Measurements from ENCODE around the gene IQCK.

The IQCK gene

GRCh38 chr16:19701091-19701490, 17.0 kb upstream of the IQCK start:
- H3K27me3 ChIP-seq (ENCODE audit: low read depth, low read length), result no peaks in the 10 kb centered on the region
- H3K9me3 ChIP-seq (ENCODE audit: control insufficient read depth in 1 of 2, low read length in 2 of 2), result no peaks in the 10 kb centered on the region
- peaks cover 20 to 24% of the 10 kb centered on the region in 2 donors for H3K4me1 ChIP-seq (ENCODE audit: control insufficient read depth in 1 of 2, insufficient read depth in 2 of 2, low read length in 2 of 2)
- peaks cover 22 to 60% of the 10 kb centered on the region in 2 donors for H3K36me3 ChIP-seq (ENCODE audit: control insufficient read depth in 1 of 2, insufficient read depth in 2 of 2, low read length in 2 of 2)
- H3K4me3 ChIP-seq (ENCODE audit: low read depth in 1 of 2, low read length in 2 of 2), result no peak overlapping the region
- no peak overlapping the region for H3K27ac ChIP-seq (ENCODE audit: low read length)

DNA sequence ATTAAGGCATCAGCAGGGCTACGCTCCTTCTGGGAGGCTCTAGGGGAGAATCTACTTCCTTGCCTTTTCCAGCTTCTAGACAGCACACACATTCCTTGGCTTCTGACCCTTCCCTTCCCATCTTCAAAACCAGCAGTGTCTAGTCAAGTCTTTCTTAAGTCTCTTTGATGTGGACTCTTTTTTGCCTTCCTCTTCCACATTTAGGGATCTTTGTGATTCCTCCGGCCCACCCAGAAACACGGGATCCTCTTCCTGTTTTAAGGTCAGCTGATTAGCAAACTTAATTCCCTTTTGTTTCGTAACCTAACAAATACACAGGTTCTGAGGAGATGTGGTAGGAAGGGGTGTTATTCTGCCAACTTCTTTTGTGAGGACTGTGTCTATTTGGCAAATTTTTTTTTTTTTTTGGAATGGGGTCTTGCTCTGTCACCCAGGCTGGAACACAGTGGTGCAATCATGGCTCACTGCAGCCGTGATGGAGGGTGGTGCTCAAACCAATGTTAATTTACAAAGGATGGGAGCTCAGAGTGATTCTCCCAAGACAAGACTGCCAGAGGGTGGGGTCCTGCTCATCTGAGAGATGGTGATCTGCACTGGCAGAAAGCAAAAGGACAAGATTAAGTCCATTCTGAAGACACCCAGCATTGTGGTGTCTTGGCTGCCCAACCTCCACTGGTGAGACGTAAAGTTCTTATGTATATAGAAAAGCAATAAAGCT, 14.7 kb upstream of the IQCK start:
- peak overlapping the region; percentile 16 for H3K27ac ChIP-seq (ENCODE audit: low read length)
- H3K27me3 ChIP-seq (ENCODE audit: low read depth, low read length), result no peaks in the 10 kb centered on the region
- H3K4me1 ChIP-seq (ENCODE audit: control insufficient read depth in 1 of 2, insufficient read depth in 2 of 2, low read length in 2 of 2), result peaks cover 13 to 16% of the 10 kb centered on the region in 2 donors
- H3K9me3 ChIP-seq (ENCODE audit: control insufficient read depth in 1 of 2, low read length in 2 of 2), result no peaks in the 10 kb centered on the region
- H3K4me3 ChIP-seq (ENCODE audit: low read depth in 1 of 2, low read length in 2 of 2), result no peak overlapping the region
- H3K36me3 ChIP-seq (ENCODE audit: control insufficient read depth in 1 of 2, insufficient read depth in 2 of 2, low read length in 2 of 2), result peaks cover 25 to 63% of the 10 kb centered on the region in 2 donors

- Histone ChIP-seq H3K9me3 (ENCODE audit: control insufficient read depth in 1 of 2, low read length in 2 of 2) (no peaks in the 10 kb centered on the region), H3K27ac (ENCODE audit: low read length) (peak overlapping the region; percentile 4), H3K4me3 (ENCODE audit: low read depth in 1 of 2, low read length in 2 of 2) (no peak overlapping the region), H3K27me3 (ENCODE audit: low read depth, low read length) (no peaks in the 10 kb centered on the region), H3K4me1 (ENCODE audit: control insufficient read depth in 1 of 2, insufficient read depth in 2 of 2, low read length in 2 of 2) (peaks cover 13 to 16% of the 10 kb centered on the region in 2 donors), H3K36me3 (ENCODE audit: control insufficient read depth in 1 of 2, insufficient read depth in 2 of 2, low read length in 2 of 2) (peaks cover 36 to 63% of the 10 kb centered on the region in 2 donors)
Measured at GRCh38 chr16:19704321-19705145, 13.5 kb upstream of the IQCK start.

- H3K9me3 ChIP-seq (ENCODE audit: control insufficient read depth in 1 of 2, low read length in 2 of 2), result no peaks in the 10 kb centered on the region
- H3K27ac ChIP-seq (ENCODE audit: low read length), result peak overlapping the region; percentile 4
- H3K4me3 ChIP-seq (ENCODE audit: low read depth in 1 of 2, low read length in 2 of 2), result no peak overlapping the region
- peaks cover 37 to 65% of the 10 kb centered on the region in 2 donors for H3K36me3 ChIP-seq (ENCODE audit: control insufficient read depth in 1 of 2, insufficient read depth in 2 of 2, low read length in 2 of 2)
- H3K27me3 ChIP-seq (ENCODE audit: low read depth, low read length), result no peaks in the 10 kb centered on the region
- H3K4me1 ChIP-seq (ENCODE audit: control insufficient read depth in 1 of 2, insufficient read depth in 2 of 2, low read length in 2 of 2), result peaks cover 10 to 11% of the 10 kb centered on the region in 2 donors
Measured at GRCh38 chr16:19705146-19705501, 12.9 kb upstream of the IQCK start.

- Histone ChIP-seq H3K4me1 (ENCODE audit: control insufficient read depth in 1 of 2, insufficient read depth in 2 of 2, low read length in 2 of 2) (peaks cover 2 to 4% of the 10 kb centered on the region in 2 donors), H3K27ac (ENCODE audit: low read length) (no peak overlapping the region), H3K9me3 (ENCODE audit: control insufficient read depth in 1 of 2, low read length in 2 of 2) (no peaks in the 10 kb centered on the region), H3K27me3 (ENCODE audit: low read depth, low read length) (no peaks in the 10 kb centered on the region), H3K4me3 (ENCODE audit: low read depth in 1 of 2, low read length in 2 of 2) (no peak overlapping the region), H3K36me3 (ENCODE audit: control insufficient read depth in 1 of 2, insufficient read depth in 2 of 2, low read length in 2 of 2) (peaks cover 34 to 72% of the 10 kb centered on the region in 2 donors)
Measured at GRCh38 chr16:19705843-19706242, 12.2 kb upstream of the IQCK start.

DNA sequence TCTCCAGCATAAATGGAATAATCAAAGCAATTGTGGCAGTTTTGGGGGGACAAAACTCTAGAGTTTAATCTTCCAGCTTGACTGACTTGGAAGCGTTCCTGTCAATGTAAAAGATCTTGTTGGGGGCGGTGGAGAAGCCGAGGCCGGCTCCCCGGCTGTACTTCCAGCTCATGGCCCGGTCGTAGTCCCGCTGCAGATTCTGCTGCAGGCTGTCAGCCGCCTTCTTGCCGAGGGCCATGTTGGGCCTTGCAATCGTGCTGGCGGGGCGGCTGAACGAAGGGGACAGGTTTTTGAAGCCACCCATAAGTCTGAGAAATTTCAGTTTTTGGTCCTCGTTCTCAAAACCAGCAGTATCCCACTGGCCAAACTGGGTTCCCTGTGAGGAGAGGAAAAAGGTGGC, 11.2 kb upstream of the IQCK start:
- H3K36me3 ChIP-seq (ENCODE audit: control insufficient read depth in 1 of 2, insufficient read depth in 2 of 2, low read length in 2 of 2), result peaks cover 28 to 70% of the 10 kb centered on the region in 2 donors
- no peak overlapping the region for H3K27ac ChIP-seq (ENCODE audit: low read length)
- H3K4me3 ChIP-seq (ENCODE audit: low read depth in 1 of 2, low read length in 2 of 2), result no peak overlapping the region
- no peaks in the 10 kb centered on the region for H3K4me1 ChIP-seq (ENCODE audit: control insufficient read depth in 1 of 2, insufficient read depth in 2 of 2, low read length in 2 of 2)
- no peaks in the 10 kb centered on the region for H3K9me3 ChIP-seq (ENCODE audit: control insufficient read depth in 1 of 2, low read length in 2 of 2)
- H3K27me3 ChIP-seq (ENCODE audit: low read depth, low read length), result no peaks in the 10 kb centered on the region

DNA sequence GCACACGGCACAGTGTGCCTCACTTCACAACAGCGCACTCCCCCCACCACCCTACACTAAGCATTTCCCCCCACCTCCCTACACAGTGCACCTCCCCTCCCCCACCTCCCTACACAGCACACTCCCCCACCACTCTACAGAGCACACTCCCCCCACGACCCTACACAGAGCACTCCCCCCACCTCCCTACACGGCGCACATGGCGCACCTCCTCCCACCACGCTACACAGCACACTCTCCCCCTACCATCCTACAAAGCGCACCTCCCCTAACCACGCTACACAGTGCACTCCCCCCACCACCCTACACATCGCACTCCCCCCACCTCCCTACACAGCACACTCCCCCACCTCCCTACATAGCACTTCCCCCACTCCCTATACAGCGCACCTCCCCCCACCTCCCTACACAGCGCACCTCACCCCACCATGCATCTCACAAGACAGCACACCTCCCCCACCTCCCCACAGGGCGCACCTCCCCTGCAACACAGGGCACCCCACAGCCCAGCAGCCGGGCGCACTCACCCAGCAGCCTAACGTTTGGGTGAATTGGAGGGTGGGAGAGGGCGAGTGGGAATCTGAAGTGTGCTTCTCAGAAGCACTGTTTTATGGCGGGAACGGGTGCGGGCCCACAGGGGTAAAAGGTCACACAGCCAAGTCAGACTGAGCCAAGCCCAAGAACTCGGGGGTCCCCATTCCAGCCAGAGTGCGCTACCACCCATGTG, 10.3 kb upstream of the IQCK start:
- no peaks in the 10 kb centered on the region for H3K4me1 ChIP-seq (ENCODE audit: control insufficient read depth in 1 of 2, insufficient read depth in 2 of 2, low read length in 2 of 2)
- H3K9me3 ChIP-seq (ENCODE audit: control insufficient read depth in 1 of 2, low read length in 2 of 2), result no peaks in the 10 kb centered on the region
- peaks cover 28 to 63% of the 10 kb centered on the region in 2 donors for H3K36me3 ChIP-seq (ENCODE audit: control insufficient read depth in 1 of 2, insufficient read depth in 2 of 2, low read length in 2 of 2)
- H3K27ac ChIP-seq (ENCODE audit: low read length), result no peak overlapping the region
- no peak overlapping the region for H3K4me3 ChIP-seq (ENCODE audit: low read depth in 1 of 2, low read length in 2 of 2)
- H3K27me3 ChIP-seq (ENCODE audit: low read depth, low read length), result no peaks in the 10 kb centered on the region

DNA sequence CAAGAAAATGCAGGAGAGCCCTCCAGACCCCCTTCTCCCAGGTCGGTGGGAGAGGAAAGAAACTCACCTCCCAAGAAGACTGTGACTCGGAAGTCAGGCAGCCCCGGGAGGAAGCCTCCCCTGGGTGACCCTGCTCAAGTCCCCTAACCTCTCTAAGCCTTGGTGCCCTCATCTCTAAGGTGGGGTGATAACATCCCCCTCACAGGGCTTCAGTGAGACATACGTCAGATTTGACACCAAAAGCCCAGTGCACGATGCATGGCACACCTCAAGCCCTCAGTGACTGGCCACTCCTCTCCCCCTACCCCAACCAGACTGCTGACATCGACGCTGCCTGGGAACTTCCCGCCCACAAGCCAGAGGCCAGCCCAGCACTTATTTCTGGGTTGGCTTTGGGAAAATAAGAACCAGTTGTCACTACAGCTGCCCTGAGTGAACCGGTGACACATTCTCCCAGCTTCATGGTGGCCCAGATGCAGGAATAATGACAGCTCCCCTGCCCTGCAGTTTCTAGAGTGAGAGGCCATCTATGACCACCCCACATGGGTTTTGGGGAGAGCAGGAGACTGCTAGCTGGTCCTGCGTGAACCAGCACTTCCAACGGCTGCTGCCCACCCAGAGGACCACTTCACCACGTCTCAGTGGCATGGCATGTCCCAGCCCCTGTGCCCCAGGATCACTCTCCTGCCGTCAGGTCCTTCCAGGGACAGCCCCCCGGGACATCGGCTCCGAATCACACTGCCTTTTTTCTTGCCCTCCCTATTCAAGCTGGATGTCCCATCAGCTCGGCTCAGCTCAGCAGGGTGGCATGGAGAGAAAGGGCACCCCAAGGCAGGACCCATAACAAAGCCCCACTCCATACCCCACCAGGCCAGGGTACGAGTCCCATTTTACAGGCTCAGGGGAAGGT, 9.5 kb upstream of the IQCK start:
- Histone ChIP-seq H3K27ac (ENCODE audit: low read length) (no peak overlapping the region), H3K36me3 (ENCODE audit: control insufficient read depth in 1 of 2, insufficient read depth in 2 of 2, low read length in 2 of 2) (peaks cover 28 to 56% of the 10 kb centered on the region in 2 donors), H3K4me3 (ENCODE audit: low read depth in 1 of 2, low read length in 2 of 2) (no peak overlapping the region)

GRCh38 chr16:19709381-19710136, 8.5 kb upstream of the IQCK start:
- peaks cover 26 to 57% of the 10 kb centered on the region in 2 donors for H3K36me3 ChIP-seq (ENCODE audit: control insufficient read depth in 1 of 2, insufficient read depth in 2 of 2, low read length in 2 of 2)

More for the DNA sequence above, 9.5 kb upstream of the IQCK start:
- Histone ChIP-seq H3K4me1 (ENCODE audit: control insufficient read depth in 1 of 2, insufficient read depth in 2 of 2, low read length in 2 of 2) (no peaks in the 10 kb centered on the region), H3K9me3 (ENCODE audit: control insufficient read depth in 1 of 2, low read length in 2 of 2) (no peaks in the 10 kb centered on the region), H3K27me3 (ENCODE audit: low read depth, low read length) (no peaks in the 10 kb centered on the region)

More at GRCh38 chr16:19709381-19710136, 8.5 kb upstream of the IQCK start:
- Histone ChIP-seq H3K27me3 (ENCODE audit: low read depth, low read length) (no peaks in the 10 kb centered on the region), H3K4me3 (ENCODE audit: low read depth in 1 of 2, low read length in 2 of 2) (no peak overlapping the region), H3K27ac (ENCODE audit: low read length) (no peak overlapping the region), H3K9me3 (ENCODE audit: control insufficient read depth in 1 of 2, low read length in 2 of 2) (no peaks in the 10 kb centered on the region), H3K4me1 (ENCODE audit: control insufficient read depth in 1 of 2, insufficient read depth in 2 of 2, low read length in 2 of 2) (no peaks in the 10 kb centered on the region)

All from muscle layer of duodenum (tissue), 2 donors.